ENCODE data around the gene MID1. TPM values are rescaled to one million over a fixed set of nuclear protein-coding genes. Genes with fewer than 3 reads are reported as not detected.

The MID1 gene
- total and polyA plus RNA-seq, 2 experiments from 2014 or later: 34.6 to 63.9 TPM

- Histone ChIP-seq H3K9me3 (ENCODE audit: low read depth) (no peaks in the 10 kb centered on the region), H3K4me1 (ENCODE audit: low read depth) (no peaks in the 10 kb centered on the region), H3K4me3 (no peak overlapping the region), H3K27ac (no peak overlapping the region), H3K27me3 (no peaks in the 10 kb centered on the region), H3K36me3 (no peaks in the 10 kb centered on the region)
- peak in 1 of 2 donors; percentile 47 for DNase-seq (ENCODE audit: low read depth in 1 of 2, low spot score in 1 of 2)
- TF ChIP-seq CTCF (IDR thresholded peaks at IDR 0.05; ENCODE audit: low read depth, low read length): no peak
Observed at GRCh38 chrX:10531927-10532326, 88.5 kb downstream of the MID1 start.

GRCh38 chrX:10529344-10529743 lies 91.0 kb downstream of the MID1 start:
- no peak overlapping the region for H3K27ac ChIP-seq
- TF ChIP-seq CTCF (IDR thresholded peaks at IDR 0.05; ENCODE audit: low read depth, low read length): no peak
- H3K36me3 ChIP-seq: no peaks in the 10 kb centered on the region
- no peaks in the 10 kb centered on the region for H3K9me3 ChIP-seq (ENCODE audit: low read depth)
- no peak overlapping the region for H3K4me3 ChIP-seq
- peak in 1 of 2 donors; percentile 81 for DNase-seq (ENCODE audit: low read depth in 1 of 2, low spot score in 1 of 2)
- H3K4me1 ChIP-seq (ENCODE audit: low read depth): no peaks in the 10 kb centered on the region
- no peaks in the 10 kb centered on the region for H3K27me3 ChIP-seq

GRCh38 chrX:10526451-10526850 lies 93.9 kb downstream of the MID1 start:
- no peaks in the 10 kb centered on the region for H3K27me3 ChIP-seq
- no peaks in the 10 kb centered on the region for H3K36me3 ChIP-seq
- no peak for DNase-seq (ENCODE audit: low read depth in 1 of 2, low spot score in 1 of 2)
- TF ChIP-seq CTCF (IDR thresholded peaks at IDR 0.05; ENCODE audit: low read depth, low read length): no peak
- H3K9me3 ChIP-seq (ENCODE audit: low read depth): no peaks in the 10 kb centered on the region
- H3K4me3 ChIP-seq: no peak overlapping the region
- no peak overlapping the region for H3K27ac ChIP-seq
- no peaks in the 10 kb centered on the region for H3K4me1 ChIP-seq (ENCODE audit: low read depth)

GRCh38 chrX:10525381-10526120 lies 94.8 kb downstream of the MID1 start:
- Histone ChIP-seq H3K9me3 (ENCODE audit: low read depth) (no peaks in the 10 kb centered on the region), H3K4me1 (ENCODE audit: low read depth) (no peaks in the 10 kb centered on the region), H3K4me3 (no peak overlapping the region), H3K36me3 (no peaks in the 10 kb centered on the region), H3K27me3 (no peaks in the 10 kb centered on the region), H3K27ac (no peak overlapping the region)
- TF ChIP-seq CTCF (IDR thresholded peaks at IDR 0.05; ENCODE audit: low read depth, low read length): no peak
- DNase-seq (ENCODE audit: low read depth in 1 of 2, low spot score in 1 of 2): peak in 1 of 2 donors; percentile 31

GRCh38 chrX:10524578-10524977 lies 95.8 kb downstream of the MID1 start:
- Histone ChIP-seq H3K27ac (no peak overlapping the region), H3K4me3 (no peak overlapping the region), H3K36me3 (no peaks in the 10 kb centered on the region), H3K9me3 (ENCODE audit: low read depth) (no peaks in the 10 kb centered on the region), H3K4me1 (ENCODE audit: low read depth) (no peaks in the 10 kb centered on the region), H3K27me3 (no peaks in the 10 kb centered on the region)
- DNase-seq (ENCODE audit: low read depth in 1 of 2, low spot score in 1 of 2): peak in 1 of 2 donors; percentile 67
- TF ChIP-seq CTCF (IDR thresholded peaks at IDR 0.05; ENCODE audit: low read depth, low read length): no peak

All from cardiac muscle cell (in vitro differentiated cells and primary cell).